ENCODE results near the gene ZNF652. TPM values are rescaled to one million over a fixed set of nuclear protein-coding genes. Genes with fewer than 3 reads are reported as not detected.

Gene ZNF652
- total and polyA plus RNA-seq, 2 of the 4 experiments (the other 2 are of a cell fraction): 3.6 to 8.8 TPM

DNA sequence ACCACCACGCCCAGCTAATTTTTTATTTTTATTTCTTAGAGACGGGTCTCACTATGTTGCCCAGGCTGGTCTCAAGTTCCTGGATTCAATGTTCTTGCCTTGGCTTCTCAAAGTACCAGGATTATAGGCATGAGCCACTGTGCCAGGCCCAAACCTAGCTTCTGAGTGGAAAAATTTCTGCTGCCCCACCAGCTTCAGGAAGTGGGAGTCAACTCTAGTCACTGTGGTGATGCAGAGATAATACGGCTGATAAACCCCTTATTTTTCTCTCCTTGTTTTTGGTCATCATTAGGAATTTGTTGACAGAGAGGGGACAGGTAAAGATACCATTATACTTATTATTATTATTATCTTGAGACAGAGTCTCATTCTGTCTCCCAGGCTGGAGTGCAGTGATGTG is 103.7 kb downstream of the ZNF652 start:
- Histone ChIP-seq H2AK9ac (replicated peaks; ENCODE audit: low read depth, low read length, poor library complexity) (no peak overlapping the region), H2BK5ac (ENCODE audit: low read depth, low read length, poor library complexity, severe bottlenecking) (no peak overlapping the region), H4K91ac (ENCODE audit: insufficient read depth, low read depth, low read length) (no peak overlapping the region), H3K27ac (ENCODE audit: insufficient read depth, low read length) (no peak overlapping the region), H3K36me3 (ENCODE audit: control insufficient read depth, insufficient read depth, low read length) (no peaks in the 10 kb centered on the region), H3K4ac (ENCODE audit: low read depth, low read length) (no peak overlapping the region), H3K18ac (ENCODE audit: low read depth, low read length) (no peak overlapping the region), H3K4me2 (ENCODE audit: low read depth, low read length) (no peak overlapping the region), H4K20me1 (ENCODE audit: insufficient read depth, low read length) (no peaks in the 10 kb centered on the region), H2BK20ac (ENCODE audit: low read depth, low read length) (no peak overlapping the region), H3K9me1 (ENCODE audit: insufficient read depth, low read length) (no peaks in the 10 kb centered on the region), H2AK5ac (ENCODE audit: low read depth, low read length) (no peak overlapping the region), H4K8ac (ENCODE audit: low read depth in 2 of 2, low read length in 2 of 2) (no peak overlapping the region), H3K9ac (ENCODE audit: low read depth, low read length) (no peak overlapping the region), H4K5ac (ENCODE audit: low read depth, low read length) (no peak overlapping the region), H3K4me1 (ENCODE audit: control insufficient read depth, insufficient read depth, low read length) (peaks cover 2% of the 10 kb centered on the region; the same call in 1 of the 2 replicates), H2BK15ac (ENCODE audit: low read depth, low read length) (no peak overlapping the region), H3K23ac (ENCODE audit: low read depth, low read length) (no peak overlapping the region), H2AFZ (replicated peaks; ENCODE audit: low read length, poor library complexity) (no peak overlapping the region), H2BK120ac (ENCODE audit: low read depth, low read length) (no peak overlapping the region), H3K27me3 (ENCODE audit: control insufficient read depth, insufficient read depth, low read length) (peaks cover 6% of the 10 kb centered on the region; the same call in 1 of the 2 replicates), H3K56ac (ENCODE audit: extremely low read depth, insufficient read depth, low read length) (no peak overlapping the region), H3K14ac (replicated peaks; ENCODE audit: low read depth, low read length) (no peak overlapping the region), H3K9me3 (ENCODE audit: control insufficient read depth, insufficient read depth, low read length) (no peaks in the 10 kb centered on the region), H3K79me1 (ENCODE audit: low read depth in 1 of 2, low read length in 2 of 2) (no peaks in the 10 kb centered on the region), H3K4me3 (ENCODE audit: insufficient read depth, low read depth, low read length) (no peak overlapping the region)
- in situ Hi-C loops (cut with MboI; ENCODE audit: low sequenced_read_pairs): no loop called here
- dilution Hi-C loops (cut with HindIII; ENCODE audit: low sequenced_read_pairs, unreplicated experiment): no loop called here
- intact Hi-C loops (cut with micrococcal nuclease): no loop called here
- TF ChIP-seq RCOR1 (IDR thresholded peaks at IDR 0.05; ENCODE audit: insufficient replicate concordance, low read length): no peak
- no peak for TF ChIP-seq FOS (IDR thresholded peaks at IDR 0.05; ENCODE audit: low read depth, low read length)
- DNase-seq (no peak), ATAC-seq (ENCODE audit: low read depth) (no peak)
- CTCF ChIA-PET: no interaction called here
- WGBS, 2 experiments (ENCODE audit: extremely low coverage in 2 of 2, insufficient read length in 1 of 2): no CpG with 5 or more reads among the region's 3 CpGs
- BruUV-seq (replicated peaks): no TSS peak
- POLR2A ChIA-PET (ENCODE audit: unreplicated experiment): no interaction called here

All from IMR-90 (cell line).